ENCODE measurements around the gene SPOCK1. TPM values are rescaled to one million over a fixed set of nuclear protein-coding genes. Genes with fewer than 3 reads are reported as not detected.

The SPOCK1 gene
- total and polyA plus RNA-seq, 4 donors: 0.07 to 0.18 (median 0.17) TPM; not detected in 1

GRCh38 chr5:137071931-137072330 is 427.2 kb downstream of the SPOCK1 start:
- H3K27ac ChIP-seq (ENCODE audit: low read depth in 1 of 2, low read length in 2 of 2): no peak overlapping the region
- 75% methylated on average over 2 of the region's 2 CpGs for WGBS
- DNase-seq (ENCODE audit: low spot score): no peak

DNA sequence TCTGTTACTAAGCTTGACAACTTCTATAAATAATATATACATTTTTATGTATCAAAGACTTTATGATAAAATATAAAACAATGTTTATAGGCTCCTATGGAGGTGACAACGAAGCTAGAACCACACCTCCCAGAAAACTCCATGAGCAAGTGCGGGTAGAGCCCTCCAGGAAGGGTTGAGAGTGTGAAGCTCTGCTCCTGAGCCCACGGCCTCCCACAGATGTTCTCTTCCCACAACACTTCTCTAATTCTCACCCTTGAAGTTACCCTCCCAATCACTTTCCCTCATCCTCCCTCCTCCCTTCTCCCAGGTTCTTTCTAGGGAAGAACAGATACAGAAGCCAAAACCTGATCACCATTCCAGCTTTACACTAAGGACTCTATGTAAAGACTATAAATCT is 427.6 kb downstream of the SPOCK1 start:
- H3K27ac ChIP-seq (ENCODE audit: low read depth in 1 of 2, low read length in 2 of 2): no peak overlapping the region
- H3K4me1 ChIP-seq (ENCODE audit: control insufficient read depth in 4 of 4, insufficient read depth in 4 of 4, low read length in 3 of 4): no peaks in the 10 kb centered on the region
- no peak for DNase-seq (ENCODE audit: low spot score)
- no peak overlapping the region for H3K4me3 ChIP-seq (ENCODE audit: low read depth in 1 of 3, low read length in 3 of 3)
- no peaks in the 10 kb centered on the region for H3K36me3 ChIP-seq (ENCODE audit: control insufficient read depth in 4 of 4, insufficient read depth in 3 of 4, low read depth in 1 of 4, low read length in 3 of 4)
- peaks cover 0 to 7% (median 0%) of the 10 kb centered on the region in 4 donors for H3K27me3 ChIP-seq (ENCODE audit: control insufficient read depth in 4 of 4, insufficient read depth in 4 of 4, low read length in 3 of 4)
- H3K9me3 ChIP-seq (ENCODE audit: control insufficient read depth in 4 of 4, low read length in 3 of 4): no peaks in the 10 kb centered on the region
- no peak overlapping the region for H3K9ac ChIP-seq (ENCODE audit: low read depth in 1 of 2, low read length in 2 of 2)
- WGBS: 55% methylated on average over 3 of the region's 3 CpGs
- no peak for TF ChIP-seq HNF4G (IDR thresholded peaks at IDR 0.05)
- no peak for TF ChIP-seq FOXA2 (IDR thresholded peaks at IDR 0.05)
- no peak for TF ChIP-seq FOXA1 (IDR thresholded peaks at IDR 0.05)
- TF ChIP-seq GABPA (IDR thresholded peaks at IDR 0.05 in 1 of 2, conservative IDR thresholded peaks at IDR 0.05 in 1 of 2): no peak
- no peak for TF ChIP-seq RXRA (IDR thresholded peaks at IDR 0.05)
- TF ChIP-seq HNF4A (conservative IDR thresholded peaks at IDR 0.05): no peak
- TF ChIP-seq, protein P1, sequence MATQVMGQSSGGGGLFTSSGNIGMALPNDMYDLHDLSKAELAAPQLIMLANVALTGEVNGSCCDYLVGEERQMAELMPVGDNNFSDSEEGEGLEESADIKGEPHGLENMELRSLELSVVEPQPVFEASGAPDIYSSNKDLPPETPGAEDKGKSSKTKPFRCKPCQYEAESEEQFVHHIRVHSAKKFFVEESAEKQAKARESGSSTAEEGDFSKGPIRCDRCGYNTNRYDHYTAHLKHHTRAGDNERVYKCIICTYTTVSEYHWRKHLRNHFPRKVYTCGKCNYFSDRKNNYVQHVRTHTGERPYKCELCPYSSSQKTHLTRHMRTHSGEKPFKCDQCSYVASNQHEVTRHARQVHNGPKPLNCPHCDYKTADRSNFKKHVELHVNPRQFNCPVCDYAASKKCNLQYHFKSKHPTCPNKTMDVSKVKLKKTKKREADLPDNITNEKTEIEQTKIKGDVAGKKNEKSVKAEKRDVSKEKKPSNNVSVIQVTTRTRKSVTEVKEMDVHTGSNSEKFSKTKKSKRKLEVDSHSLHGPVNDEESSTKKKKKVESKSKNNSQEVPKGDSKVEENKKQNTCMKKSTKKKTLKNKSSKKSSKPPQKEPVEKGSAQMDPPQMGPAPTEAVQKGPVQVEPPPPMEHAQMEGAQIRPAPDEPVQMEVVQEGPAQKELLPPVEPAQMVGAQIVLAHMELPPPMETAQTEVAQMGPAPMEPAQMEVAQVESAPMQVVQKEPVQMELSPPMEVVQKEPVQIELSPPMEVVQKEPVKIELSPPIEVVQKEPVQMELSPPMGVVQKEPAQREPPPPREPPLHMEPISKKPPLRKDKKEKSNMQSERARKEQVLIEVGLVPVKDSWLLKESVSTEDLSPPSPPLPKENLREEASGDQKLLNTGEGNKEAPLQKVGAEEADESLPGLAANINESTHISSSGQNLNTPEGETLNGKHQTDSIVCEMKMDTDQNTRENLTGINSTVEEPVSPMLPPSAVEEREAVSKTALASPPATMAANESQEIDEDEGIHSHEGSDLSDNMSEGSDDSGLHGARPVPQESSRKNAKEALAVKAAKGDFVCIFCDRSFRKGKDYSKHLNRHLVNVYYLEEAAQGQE (IDR thresholded peaks at IDR 0.05): no peak

More at GRCh38 chr5:137071931-137072330, 427.2 kb downstream of the SPOCK1 start:
- TF ChIP-seq HNF4G (IDR thresholded peaks at IDR 0.05) (no peak), YY1 (IDR thresholded peaks at IDR 0.05) (no peak), TAF1 (conservative IDR thresholded peaks at IDR 0.05) (no peak), FOXA2 (IDR thresholded peaks at IDR 0.05) (no peak), JUND (IDR thresholded peaks at IDR 0.05) (no peak), SP1 (IDR thresholded peaks at IDR 0.05) (no peak), RXRA (IDR thresholded peaks at IDR 0.05) (no peak), EGR1 (IDR thresholded peaks at IDR 0.05; ENCODE audit: low read depth in 2 of 2) (no peak), GABPA (IDR thresholded peaks at IDR 0.05 in 1 of 2, conservative IDR thresholded peaks at IDR 0.05 in 1 of 2) (no peak), RAD21 (IDR thresholded peaks at IDR 0.05) (no peak), NR2F2 (IDR thresholded peaks at IDR 0.05) (no peak), HNF4A (conservative IDR thresholded peaks at IDR 0.05) (no peak), FOXA1 (IDR thresholded peaks at IDR 0.05) (no peak)
- TF ChIP-seq, protein P1 (IDR thresholded peaks at IDR 0.05): no peak
- TF ChIP-seq, protein P2, sequence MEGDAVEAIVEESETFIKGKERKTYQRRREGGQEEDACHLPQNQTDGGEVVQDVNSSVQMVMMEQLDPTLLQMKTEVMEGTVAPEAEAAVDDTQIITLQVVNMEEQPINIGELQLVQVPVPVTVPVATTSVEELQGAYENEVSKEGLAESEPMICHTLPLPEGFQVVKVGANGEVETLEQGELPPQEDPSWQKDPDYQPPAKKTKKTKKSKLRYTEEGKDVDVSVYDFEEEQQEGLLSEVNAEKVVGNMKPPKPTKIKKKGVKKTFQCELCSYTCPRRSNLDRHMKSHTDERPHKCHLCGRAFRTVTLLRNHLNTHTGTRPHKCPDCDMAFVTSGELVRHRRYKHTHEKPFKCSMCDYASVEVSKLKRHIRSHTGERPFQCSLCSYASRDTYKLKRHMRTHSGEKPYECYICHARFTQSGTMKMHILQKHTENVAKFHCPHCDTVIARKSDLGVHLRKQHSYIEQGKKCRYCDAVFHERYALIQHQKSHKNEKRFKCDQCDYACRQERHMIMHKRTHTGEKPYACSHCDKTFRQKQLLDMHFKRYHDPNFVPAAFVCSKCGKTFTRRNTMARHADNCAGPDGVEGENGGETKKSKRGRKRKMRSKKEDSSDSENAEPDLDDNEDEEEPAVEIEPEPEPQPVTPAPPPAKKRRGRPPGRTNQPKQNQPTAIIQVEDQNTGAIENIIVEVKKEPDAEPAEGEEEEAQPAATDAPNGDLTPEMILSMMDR (IDR thresholded peaks at IDR 0.05; ENCODE audit: low read depth, low read length, missing input control): no peak
- TF ChIP-seq, protein P3, sequence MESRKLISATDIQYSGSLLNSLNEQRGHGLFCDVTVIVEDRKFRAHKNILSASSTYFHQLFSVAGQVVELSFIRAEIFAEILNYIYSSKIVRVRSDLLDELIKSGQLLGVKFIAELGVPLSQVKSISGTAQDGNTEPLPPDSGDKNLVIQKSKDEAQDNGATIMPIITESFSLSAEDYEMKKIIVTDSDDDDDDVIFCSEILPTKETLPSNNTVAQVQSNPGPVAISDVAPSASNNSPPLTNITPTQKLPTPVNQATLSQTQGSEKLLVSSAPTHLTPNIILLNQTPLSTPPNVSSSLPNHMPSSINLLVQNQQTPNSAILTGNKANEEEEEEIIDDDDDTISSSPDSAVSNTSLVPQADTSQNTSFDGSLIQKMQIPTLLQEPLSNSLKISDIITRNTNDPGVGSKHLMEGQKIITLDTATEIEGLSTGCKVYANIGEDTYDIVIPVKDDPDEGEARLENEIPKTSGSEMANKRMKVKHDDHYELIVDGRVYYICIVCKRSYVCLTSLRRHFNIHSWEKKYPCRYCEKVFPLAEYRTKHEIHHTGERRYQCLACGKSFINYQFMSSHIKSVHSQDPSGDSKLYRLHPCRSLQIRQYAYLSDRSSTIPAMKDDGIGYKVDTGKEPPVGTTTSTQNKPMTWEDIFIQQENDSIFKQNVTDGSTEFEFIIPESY (IDR thresholded peaks at IDR 0.05): no peak
- no peaks in the 10 kb centered on the region for H3K36me3 ChIP-seq (ENCODE audit: control insufficient read depth in 4 of 4, insufficient read depth in 3 of 4, low read depth in 1 of 4, low read length in 3 of 4)
- no peaks in the 10 kb centered on the region for H3K4me1 ChIP-seq (ENCODE audit: control insufficient read depth in 4 of 4, insufficient read depth in 4 of 4, low read length in 3 of 4)
- no peak overlapping the region for H3K4me3 ChIP-seq (ENCODE audit: low read depth in 1 of 3, low read length in 3 of 3)
- peaks cover 0 to 7% (median 0%) of the 10 kb centered on the region in 4 donors for H3K27me3 ChIP-seq (ENCODE audit: control insufficient read depth in 4 of 4, insufficient read depth in 4 of 4, low read length in 3 of 4)
- no peak overlapping the region for H3K9ac ChIP-seq (ENCODE audit: low read depth in 1 of 2, low read length in 2 of 2)
- H3K9me3 ChIP-seq (ENCODE audit: control insufficient read depth in 4 of 4, low read length in 3 of 4): no peaks in the 10 kb centered on the region
